ENCODE data around the gene CENPF. TPM values are rescaled to one million over a fixed set of nuclear protein-coding genes. Genes with fewer than 3 reads are reported as not detected.

The CENPF gene
- total and polyA plus RNA-seq, 2 of the 13 experiments (the other 11 are each of a cell fraction or from before 2014, with no cell fraction given), result 14.7 to 84.9 TPM

DNA sequence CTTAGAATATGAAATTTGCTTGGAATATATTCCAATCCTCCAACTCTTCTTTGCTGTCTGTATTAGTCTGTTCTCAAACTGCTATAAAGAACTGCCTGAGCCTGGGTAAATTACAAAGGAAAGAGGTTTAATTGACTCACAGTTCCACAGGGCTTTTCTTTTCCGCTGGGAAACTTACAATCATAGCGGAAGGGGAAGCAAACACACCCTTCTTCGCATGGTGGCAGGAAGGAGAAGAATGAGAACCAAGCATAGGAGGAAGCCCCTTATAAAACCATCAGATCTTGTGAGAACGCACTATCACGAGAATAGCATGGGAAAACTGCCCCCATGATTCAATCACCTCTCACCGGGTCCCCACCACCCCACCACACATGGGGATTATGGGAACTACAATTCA, 14.8 kb downstream of the CENPF start (continued):
- TF ChIP-seq ATF7 (IDR thresholded peaks at IDR 0.05), result no peak
- TF ChIP-seq ATF7 (CRISPR knock-in tag; IDR thresholded peaks at IDR 0.05), result no peak
- TF ChIP-seq MYC (CRISPR knock-in tag; IDR thresholded peaks at IDR 0.05; ENCODE audit: borderline replicate concordance), result no peak
- no peak for TF ChIP-seq HNF4A (CRISPR knock-in tag; IDR thresholded peaks at IDR 0.05)
- TF ChIP-seq ARID2 (CRISPR knock-in tag; IDR thresholded peaks at IDR 0.05; ENCODE audit: borderline replicate concordance), result no peak
- TF ChIP-seq, protein P1, sequence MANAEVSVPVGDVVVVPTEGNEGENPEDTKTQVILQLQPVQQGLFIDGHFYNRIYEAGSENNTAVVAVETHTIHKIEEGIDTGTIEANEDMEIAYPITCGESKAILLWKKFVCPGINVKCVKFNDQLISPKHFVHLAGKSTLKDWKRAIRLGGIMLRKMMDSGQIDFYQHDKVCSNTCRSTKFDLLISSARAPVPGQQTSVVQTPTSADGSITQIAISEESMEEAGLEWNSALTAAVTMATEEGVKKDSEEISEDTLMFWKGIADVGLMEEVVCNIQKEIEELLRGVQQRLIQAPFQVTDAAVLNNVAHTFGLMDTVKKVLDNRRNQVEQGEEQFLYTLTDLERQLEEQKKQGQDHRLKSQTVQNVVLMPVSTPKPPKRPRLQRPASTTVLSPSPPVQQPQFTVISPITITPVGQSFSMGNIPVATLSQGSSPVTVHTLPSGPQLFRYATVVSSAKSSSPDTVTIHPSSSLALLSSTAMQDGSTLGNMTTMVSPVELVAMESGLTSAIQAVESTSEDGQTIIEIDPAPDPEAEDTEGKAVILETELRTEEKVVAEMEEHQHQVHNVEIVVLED (CRISPR knock-in tag; IDR thresholded peaks at IDR 0.05; ENCODE audit: borderline replicate concordance), result no peak
- no peak for TF ChIP-seq SRY (CRISPR knock-in tag; IDR thresholded peaks at IDR 0.05)
- TF ChIP-seq, protein P2, sequence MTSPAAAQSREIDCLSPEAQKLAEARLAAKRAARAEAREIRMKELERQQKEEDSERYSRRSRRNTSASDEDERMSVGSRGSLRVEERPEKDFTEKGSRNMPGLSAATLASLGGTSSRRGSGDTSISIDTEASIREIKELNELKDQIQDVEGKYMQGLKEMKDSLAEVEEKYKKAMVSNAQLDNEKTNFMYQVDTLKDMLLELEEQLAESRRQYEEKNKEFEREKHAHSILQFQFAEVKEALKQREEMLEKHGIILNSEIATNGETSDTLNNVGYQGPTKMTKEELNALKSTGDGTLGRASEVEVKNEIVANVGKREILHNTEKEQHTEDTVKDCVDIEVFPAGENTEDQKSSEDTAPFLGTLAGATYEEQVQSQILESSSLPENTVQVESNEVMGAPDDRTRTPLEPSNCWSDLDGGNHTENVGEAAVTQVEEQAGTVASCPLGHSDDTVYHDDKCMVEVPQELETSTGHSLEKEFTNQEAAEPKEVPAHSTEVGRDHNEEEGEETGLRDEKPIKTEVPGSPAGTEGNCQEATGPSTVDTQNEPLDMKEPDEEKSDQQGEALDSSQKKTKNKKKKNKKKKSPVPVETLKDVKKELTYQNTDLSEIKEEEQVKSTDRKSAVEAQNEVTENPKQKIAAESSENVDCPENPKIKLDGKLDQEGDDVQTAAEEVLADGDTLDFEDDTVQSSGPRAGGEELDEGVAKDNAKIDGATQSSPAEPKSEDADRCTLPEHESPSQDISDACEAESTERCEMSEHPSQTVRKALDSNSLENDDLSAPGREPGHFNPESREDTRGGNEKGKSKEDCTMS (CRISPR knock-in tag; conservative IDR thresholded peaks at IDR 0.05), result no peak

DNA sequence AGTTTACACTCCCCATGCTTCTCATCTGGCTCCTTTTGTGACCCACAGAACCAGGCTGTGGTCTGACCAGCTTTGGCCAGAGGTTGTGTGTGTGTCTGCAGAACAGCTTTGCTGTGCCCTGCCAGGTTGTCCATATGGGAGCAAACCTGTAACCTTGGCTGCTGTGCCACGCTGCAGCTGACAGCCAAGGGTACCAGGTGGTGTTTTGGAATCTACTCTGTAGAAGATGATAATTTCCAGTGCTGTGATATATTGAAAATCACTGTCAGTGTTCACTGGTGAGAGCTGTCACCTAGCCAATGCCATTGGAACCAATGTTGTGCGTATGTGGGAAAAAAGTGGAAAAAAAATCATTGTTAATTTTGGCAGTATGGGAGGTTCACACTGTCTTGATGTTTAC, 18.2 kb downstream of the CENPF start:
- no peak for DNase-seq (ENCODE audit: low spot score)
- no peaks in the 10 kb centered on the region for H3K4me1 ChIP-seq (ENCODE audit: insufficient read depth, low read length)
- H3K36me3 ChIP-seq (replicated peaks in 1 of 2; ENCODE audit: control insufficient read depth in 1 of 2, insufficient read depth in 2 of 2, low read length in 2 of 2), result peaks cover 21 to 84% of the 10 kb centered on the region in 2 experiments
- ATAC-seq, result no peak
- H3K4me3 ChIP-seq (replicated peaks in 1 of 3; ENCODE audit: insufficient read depth in 1 of 3, low read depth in 2 of 3, low read length in 3 of 3), result no peak overlapping the region
- H2AFZ ChIP-seq (ENCODE audit: low read length), result no peak overlapping the region
- H3K9me3 ChIP-seq (ENCODE audit: low read length), result no peaks in the 10 kb centered on the region
- no peaks in the 10 kb centered on the region for H4K20me1 ChIP-seq (ENCODE audit: insufficient read depth, low read length)
- no peaks in the 10 kb centered on the region for H3K79me2 ChIP-seq (ENCODE audit: insufficient read depth, low read length)
- ChIA-PET CTCF (ENCODE audit: low intra/inter-chr PET ratio, low total read pairs) (no interaction called here), POLR2A (no interaction called here)
- WGBS (ENCODE audit: low lambda C conversion rate), result 100% methylated on average over 2 of the region's 2 CpGs
- no peak overlapping the region for H3K9ac ChIP-seq (ENCODE audit: insufficient read depth, low read depth, low read length)
- BruUV-seq (replicated peaks), result no TSS peak
- H3K27ac ChIP-seq (ENCODE audit: extremely low read length, insufficient read depth, low read length), result no peak overlapping the region
- no peak for FAIRE-seq
- intact Hi-C loops (cut with micrococcal nuclease; ENCODE audit: unreplicated experiment) (no loop called here), in situ Hi-C loops (cut with HindIII; ENCODE audit: extremely low pct_ligation_motif_present, low pct_unique_long_range_greater_than_20kb) (no loop called here)
- no peaks in the 10 kb centered on the region for H3K27me3 ChIP-seq (ENCODE audit: control insufficient read depth in 1 of 2, insufficient read depth in 2 of 2, low read length in 2 of 2)
- H3K4me2 ChIP-seq (ENCODE audit: low read depth, low read length), result no peak overlapping the region
- TF ChIP-seq, protein P3, sequence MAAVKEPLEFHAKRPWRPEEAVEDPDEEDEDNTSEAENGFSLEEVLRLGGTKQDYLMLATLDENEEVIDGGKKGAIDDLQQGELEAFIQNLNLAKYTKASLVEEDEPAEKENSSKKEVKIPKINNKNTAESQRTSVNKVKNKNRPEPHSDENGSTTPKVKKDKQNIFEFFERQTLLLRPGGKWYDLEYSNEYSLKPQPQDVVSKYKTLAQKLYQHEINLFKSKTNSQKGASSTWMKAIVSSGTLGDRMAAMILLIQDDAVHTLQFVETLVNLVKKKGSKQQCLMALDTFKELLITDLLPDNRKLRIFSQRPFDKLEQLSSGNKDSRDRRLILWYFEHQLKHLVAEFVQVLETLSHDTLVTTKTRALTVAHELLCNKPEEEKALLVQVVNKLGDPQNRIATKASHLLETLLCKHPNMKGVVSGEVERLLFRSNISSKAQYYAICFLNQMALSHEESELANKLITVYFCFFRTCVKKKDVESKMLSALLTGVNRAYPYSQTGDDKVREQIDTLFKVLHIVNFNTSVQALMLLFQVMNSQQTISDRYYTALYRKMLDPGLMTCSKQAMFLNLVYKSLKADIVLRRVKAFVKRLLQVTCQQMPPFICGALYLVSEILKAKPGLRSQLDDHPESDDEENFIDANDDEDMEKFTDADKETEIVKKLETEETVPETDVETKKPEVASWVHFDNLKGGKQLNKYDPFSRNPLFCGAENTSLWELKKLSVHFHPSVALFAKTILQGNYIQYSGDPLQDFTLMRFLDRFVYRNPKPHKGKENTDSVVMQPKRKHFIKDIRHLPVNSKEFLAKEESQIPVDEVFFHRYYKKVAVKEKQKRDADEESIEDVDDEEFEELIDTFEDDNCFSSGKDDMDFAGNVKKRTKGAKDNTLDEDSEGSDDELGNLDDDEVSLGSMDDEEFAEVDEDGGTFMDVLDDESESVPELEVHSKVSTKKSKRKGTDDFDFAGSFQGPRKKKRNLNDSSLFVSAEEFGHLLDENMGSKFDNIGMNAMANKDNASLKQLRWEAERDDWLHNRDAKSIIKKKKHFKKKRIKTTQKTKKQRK (IDR thresholded peaks at IDR 0.05; ENCODE audit: low read length), result no peak
- TF ChIP-seq, protein P4, sequence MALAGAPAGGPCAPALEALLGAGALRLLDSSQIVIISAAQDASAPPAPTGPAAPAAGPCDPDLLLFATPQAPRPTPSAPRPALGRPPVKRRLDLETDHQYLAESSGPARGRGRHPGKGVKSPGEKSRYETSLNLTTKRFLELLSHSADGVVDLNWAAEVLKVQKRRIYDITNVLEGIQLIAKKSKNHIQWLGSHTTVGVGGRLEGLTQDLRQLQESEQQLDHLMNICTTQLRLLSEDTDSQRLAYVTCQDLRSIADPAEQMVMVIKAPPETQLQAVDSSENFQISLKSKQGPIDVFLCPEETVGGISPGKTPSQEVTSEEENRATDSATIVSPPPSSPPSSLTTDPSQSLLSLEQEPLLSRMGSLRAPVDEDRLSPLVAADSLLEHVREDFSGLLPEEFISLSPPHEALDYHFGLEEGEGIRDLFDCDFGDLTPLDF (CRISPR knock-in tag; IDR thresholded peaks at IDR 0.05), result no peak
